Airway epithelial cell (primary cell): ENCODE measurements around the gene MIB1. TPM values are rescaled to one million over a fixed set of nuclear protein-coding genes. Genes with fewer than 3 reads are reported as not detected.

Experiments
- total RNA-seq: library from RNA; depleted of rRNA; stranded (reverse); fragments of >200 nt; gene quantifications from 2 replicates; pipeline ENCODE4 v1.2.3, GENCODE V29; 2015

Gene MIB1
- 27.2 and 33.6 TPM in 2 replicates for total RNA-seq

DNA sequence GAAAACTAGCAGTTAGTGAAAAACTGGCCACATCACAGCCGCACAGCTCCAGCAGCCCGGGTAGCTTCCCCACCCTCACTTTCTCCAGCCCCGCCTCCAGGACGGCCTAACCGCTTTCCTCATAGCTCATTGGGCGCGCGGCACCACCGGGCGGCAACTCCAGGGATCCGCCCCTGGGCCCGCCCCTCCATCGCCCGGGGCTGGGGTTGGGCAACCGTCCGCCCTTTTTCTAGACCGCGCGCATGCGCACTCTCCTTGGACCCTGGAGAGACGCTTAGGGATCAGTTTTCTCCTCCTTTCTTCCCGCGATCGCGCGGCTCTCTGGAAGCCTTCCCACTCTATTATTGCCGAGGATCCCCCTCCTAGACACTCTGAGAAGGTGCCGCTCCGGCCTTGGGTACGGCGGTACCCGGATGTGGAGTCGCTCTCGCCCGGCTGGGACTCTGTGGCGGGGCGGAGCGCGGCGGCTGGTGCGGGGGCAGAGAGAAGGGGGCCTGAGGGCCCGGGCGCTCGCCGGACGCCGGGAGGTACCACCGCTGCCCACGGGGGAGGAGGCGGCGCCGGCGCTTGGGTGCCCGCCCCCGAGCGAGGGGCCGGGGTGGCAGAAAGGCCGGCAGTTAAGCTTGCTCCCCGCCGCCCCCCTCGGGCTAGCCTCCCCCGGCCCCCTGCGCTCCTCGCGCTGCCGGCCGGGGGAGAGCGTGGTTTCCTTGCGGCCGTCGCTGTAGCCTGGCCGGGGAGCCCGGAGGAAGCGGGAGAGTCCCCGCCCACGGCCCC is at the start of gene MIB1:
MIB1 (plus strand) TSS at position 255 of the 774 bp plus-strand sequence. CDS start 792 bp downstream, outside the sequence.

DNA sequence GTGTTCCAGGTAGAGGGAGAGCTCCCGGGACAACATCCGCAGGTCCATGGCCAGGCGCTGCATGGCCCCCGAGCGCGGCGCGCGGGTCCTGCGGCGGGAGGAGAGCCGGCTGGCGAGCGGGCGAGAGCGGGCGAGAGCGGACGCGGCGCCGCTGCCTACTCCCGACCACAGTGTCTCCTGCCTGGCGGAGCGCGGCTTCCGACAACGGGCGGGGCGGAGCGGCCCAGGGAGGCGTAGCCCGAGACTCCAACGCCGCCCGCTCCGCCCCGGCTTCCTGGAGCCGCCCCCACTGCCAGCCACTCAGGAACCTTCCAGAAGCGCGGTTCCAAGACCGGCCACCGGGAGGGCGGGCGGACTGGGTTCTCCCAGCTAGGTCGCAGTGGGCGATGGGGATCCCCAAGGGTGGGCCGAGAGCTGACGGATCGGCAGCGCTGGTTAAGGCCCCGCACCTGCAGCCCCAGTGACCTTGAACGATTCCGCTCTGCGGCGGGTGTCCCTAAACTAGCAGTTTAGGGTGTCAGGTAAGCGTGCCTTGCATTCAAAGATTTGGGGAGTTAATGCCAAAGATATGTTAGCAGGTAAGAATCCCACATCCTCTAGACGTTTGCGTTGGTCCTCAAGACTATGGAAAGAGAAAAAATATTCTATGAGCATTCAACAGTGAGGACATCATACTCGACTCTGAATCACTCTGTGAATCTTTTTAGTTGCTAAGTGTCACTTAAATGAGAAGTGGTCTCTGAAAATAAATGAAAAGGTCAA is 35.8 kb upstream of the MIB1 start, which contains the start of gene ABHD3:
ABHD3 (minus strand) TSS at position 172 of the 762 bp plus-strand sequence; CDS start at position 63, 109 bp downstream.

Other genes starting within 250 kb of the MIB1 start
- 8.5 and 8.9 TPM in 2 replicates for gene ESCO1, start 140.1 kb upstream of the MIB1 start, total RNA-seq
- 27.6 and 98.3 TPM in 2 replicates for gene SNRPD1, start 128.5 kb upstream of the MIB1 start, total RNA-seq
- gene ABHD3, start 36.0 kb upstream of the MIB1 start, total RNA-seq = 5.6 and 6.0 TPM in 2 replicates